SK-N-MC (cell line): Measurements from ENCODE around the gene KIF18A.

ENCODE experiments used
- EZH2 ChIP-seq: fragments of 200-600 bp; sonication (generic); IDR thresholded peaks from one replicate; pipeline ENCODE4 v1.6.1; 2017; ENCODE audit warnings: antibody characterized with exemption
- FOXP2 ChIP-seq: optimal IDR thresholded peaks from 2 replicates; pipeline ENCODE3; 2011; ENCODE audit warnings: mild to moderate bottlenecking, moderate library complexity; ENCODE audit not compliant: insufficient read depth; ENCODE audit errors: extremely low read length, control extremely low read depth
- POLR2AphosphoS5 ChIP-seq: IDR thresholded peaks from 2 replicates; pipeline ENCODE4 v1.6.1; 2012; ENCODE audit warnings: mild to moderate bottlenecking, low read depth, low read length, borderline replicate concordance

GRCh38 chr11:28071305-28071704 lies 36.7 kb downstream of the KIF18A start:
- TF ChIP-seq EZH2 (no peak), POLR2AphosphoS5 (no peak), FOXP2 (no peak)
